HG03469 (cell line): ENCODE measurements around the gene GLOD4.
A peak's percentile ranks its signal among the peaks of the same experiment; 100 is the strongest.

Experiments used
- ATAC-seq: cut with Tn5 transposase; IDR thresholded peaks from one replicate; pipeline ENCODE4 v1.9.1; 2021; ENCODE audit warnings: mild to moderate bottlenecking, moderate library complexity, moderate number of reproducible peaks; ENCODE audit not compliant: unreplicated experiment

GLOD4 gene

DNA sequence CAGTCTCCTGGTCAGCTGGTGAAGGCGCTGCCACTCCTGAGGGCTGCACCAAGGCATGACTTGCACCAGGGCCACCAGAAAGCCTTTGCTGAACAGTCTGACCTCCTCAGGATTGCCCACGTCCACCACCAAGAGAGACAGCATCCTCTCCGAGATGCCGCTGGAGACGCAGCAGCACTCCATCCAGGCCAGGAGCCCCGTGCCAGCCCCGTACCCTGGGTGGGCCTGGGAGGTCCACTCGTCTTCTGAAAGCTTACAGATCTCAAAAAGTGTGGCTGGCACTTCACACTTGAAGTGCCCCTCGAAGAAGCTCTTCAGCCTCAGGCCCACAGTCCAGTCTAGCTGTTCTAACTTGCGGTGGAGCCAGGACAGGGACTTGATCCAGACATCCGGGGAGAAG, 36.7 kb downstream of the GLOD4 start:
- no peak for ATAC-seq

DNA sequence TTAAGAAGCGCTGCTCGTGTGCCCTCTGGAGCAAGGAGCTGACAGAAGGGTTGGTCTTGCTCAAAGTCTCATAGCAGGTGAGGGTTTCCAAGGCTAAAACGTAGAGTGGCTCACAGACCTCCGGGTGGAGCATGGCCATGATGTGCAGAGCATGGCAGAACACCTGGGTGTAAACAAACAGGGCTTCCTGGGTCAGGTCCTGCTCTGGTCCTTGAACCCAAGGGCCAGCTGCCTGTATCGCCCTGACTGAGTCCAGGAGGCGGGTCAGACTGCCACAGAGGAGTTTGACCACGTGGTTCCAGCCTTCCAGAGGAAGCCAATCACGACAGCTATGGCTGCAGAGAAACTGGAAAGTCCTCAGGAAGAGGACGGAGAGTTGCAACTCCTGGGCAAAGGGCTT, 37.1 kb downstream of the GLOD4 start:
- no peak for ATAC-seq

DNA sequence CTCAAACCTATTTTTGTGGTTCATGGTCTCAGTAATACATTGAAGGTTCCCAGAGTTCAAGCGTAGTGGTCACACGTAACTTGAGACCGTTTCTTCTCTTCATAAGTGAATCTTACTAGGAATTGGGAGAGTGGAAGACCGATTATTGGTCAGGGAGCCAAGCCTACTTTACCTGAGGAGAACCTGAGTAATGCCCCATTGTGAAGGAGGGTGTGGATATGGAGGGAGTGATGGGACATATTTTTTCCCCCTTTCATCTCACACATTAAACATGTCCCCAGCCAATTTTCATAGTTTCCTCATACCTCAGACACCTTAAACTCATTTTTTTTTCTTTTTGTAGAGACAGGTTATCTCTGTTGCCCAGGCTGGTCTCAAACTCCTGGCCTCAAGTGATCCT, 38.9 kb downstream of the GLOD4 start:
- ATAC-seq, result no peak

DNA sequence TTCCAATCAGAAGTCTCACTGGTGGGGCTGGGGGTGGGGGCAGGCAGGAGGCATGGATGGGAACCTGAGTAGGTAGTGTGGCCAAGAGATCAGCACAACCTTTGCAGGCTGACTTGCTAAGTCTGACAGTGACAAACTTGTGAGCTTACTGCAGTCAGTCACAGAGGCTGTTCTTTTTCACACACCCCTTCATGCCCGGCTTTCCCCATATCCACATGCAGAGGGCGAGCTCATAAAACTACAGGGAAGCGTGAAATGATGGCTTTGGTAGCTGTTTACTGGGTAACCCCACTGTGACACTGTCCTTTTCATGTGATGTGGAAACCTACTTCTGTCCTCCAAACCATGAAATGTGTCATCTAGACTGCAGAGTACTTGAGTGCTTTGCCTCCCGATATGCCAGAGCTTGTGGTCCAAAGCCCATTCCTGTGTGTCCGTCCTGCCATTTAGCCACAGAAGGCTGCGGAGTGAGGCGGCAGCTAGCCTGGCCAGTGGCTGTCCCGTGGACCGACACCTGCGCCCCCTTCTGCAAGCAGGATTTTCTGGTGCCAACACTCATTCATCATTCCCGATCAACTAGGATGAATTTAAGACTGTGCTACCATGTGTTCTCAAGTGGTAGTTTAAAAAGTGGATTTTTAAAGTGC, 39.8 kb downstream of the GLOD4 start:
- ATAC-seq, result no peak

DNA sequence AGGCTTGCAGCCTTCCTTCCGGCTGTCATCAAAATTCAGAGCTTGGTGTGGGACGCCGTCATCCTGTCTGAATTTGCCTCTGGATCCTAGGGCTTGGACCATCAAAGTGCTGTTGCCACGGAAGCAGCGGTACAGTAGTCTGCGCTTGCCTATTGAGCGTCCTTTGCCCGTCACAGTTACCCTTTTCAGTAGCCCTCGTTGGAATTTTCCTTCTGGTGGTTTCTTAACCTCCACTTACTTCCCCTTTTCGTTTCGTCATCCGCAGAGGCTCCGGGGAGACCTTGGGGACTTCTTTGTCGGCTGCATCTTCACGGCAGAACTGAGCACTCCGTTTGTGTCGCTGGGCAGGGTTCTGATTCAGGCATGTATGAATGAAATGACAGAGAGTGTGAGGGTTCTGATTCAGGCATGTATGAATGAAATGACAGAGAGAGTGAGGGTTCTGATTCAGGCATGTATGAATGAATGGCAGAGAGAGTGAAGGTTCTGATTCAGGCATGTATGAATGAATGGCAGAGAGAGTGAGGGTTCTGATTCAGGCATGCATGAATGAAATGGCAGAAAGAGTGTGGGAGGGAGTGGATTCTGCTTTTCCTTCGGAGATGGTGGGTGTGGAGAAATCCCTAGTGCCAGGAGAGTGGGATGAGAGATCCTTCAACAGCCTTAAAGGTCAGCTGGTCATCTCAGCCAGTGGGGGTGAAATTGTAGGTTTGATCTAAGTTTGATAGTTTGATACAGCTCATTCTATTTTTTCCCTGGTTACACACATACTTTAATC, 41.7 kb downstream of the GLOD4 start:
- peak; percentile 62 for ATAC-seq

DNA sequence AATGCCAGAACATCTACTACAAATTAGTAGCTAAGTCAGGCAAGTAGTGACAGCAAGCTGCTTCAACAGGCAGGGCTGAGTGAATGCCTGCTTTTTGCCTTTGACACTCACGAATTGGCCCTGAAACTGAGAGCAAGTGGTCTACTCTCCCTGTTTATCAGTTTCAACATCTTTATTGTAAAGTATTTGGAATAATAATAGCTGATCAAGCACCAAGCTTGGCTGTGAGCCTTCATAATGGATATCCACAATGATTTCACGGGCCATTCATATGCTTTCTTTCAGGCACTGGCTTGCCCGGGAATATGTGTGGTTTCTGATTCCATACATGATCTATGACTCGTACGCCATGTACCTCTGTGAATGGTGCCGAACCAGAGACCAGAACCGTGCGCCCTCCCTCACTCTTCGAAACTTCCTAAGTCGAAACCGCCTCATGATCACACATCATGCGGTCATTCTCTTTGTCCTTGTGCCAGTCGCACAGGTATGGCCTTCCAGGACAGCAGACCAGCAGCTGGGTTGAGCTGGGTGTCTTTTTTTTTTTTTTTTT, 44.4 kb downstream of the GLOD4 start:
- no peak for ATAC-seq

DNA sequence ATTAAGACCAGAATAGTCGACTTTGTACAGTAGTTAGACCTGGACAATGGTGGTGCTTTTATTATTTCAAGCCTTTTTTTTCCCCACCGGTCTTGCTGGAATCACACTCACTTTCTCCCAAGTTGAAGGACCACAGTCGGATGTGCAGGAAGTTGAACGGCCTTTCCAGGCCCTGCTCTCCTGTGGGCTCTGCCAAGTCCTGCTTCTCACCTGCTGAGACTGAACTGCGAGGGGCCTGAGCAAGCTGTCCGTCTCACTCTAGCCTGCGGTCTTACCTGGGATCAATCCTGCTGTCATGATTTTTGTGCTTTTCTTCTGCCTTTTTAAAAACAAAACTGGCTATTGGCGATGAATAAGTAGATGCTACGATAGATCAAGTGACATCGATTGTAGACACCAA, 48.3 kb downstream of the GLOD4 start:
- no peak for ATAC-seq

DNA sequence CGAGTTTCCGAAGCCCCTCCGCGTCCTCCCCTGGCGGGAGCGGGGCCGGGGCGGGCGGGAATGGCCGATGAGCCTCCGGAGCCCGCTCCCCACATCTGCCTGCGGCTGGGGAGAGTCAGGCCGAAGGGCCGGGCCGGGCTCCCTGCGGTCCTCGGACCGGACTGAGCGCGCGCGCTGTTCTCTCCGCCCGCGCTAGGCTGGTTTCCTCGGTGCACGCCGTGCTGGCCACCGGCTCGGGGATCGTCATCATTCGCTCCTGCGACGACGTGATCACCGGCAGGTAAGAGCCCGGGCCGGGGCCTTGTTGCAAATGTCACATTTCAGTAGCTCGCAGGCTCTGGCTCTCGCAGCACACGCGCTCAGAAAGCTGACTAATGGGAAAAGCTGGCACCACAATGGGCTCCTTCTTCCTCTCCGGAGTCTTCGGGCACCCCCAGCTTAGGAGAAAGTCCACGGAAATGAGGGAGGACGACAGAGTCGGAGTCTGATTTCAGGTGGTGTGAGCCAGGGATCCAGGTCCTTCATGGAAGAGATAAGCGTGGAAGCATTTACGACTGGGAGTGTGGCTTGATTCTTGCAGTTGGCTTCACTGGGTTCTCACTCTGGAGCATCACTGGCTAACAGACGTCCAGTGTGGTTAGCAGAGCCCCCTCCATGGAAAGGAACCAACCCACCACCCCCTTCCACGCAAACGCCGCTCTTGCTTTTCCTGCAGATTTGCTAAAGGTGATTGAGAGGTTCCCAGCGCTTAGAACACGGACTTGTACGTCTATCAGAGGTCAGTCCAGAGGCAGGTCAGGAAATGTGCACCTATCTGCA, 49.0 kb downstream of the GLOD4 start:
- ATAC-seq, result no peak

DNA sequence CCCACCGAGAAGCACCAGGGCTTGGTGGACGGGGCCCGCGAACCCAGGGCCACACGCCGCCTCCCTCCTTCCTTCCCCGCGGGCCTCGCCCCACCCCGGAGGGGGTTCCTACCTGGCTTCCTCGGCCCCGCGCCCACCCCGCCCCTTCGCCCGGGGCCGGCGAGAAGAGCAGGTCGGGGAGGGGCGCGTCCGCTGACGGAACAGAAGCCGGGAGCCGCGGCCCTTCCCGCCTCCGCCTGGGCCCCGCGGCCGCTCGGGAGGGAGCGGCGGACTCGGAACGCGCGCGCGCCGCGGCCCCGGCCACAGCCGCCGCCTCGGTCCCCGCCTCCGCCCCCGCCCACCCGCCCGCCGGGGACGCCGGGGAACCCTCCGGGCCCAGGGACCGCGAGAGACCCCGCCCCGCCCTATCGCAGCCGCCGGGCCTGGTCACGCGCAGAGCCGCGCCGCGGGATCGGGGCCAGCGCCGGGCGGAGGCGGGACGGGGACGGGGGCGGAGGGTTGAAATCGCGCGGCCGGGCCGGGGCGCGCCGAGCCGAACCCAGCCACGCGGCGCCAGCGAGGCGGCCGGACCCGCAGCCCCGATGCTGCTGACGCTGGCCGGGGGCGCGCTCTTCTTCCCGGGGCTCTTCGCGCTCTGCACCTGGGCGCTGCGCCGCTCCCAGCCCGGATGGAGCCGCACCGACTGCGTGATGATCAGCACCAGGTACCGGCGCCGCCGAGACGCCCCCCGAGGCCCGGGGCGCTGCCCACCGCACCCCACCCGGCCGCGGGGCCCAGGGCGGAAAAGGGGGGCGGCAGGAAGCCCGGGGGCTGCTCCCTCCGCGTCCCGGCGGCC, 49.8 kb downstream of the GLOD4 start, which contains the start of gene TLCD3A:
TSS of gene TLCD3A (plus strand) at position 530 of the 835 bp plus-strand sequence. CDS start at position 582, 52 bp downstream.
- ATAC-seq, result no peak

DNA sequence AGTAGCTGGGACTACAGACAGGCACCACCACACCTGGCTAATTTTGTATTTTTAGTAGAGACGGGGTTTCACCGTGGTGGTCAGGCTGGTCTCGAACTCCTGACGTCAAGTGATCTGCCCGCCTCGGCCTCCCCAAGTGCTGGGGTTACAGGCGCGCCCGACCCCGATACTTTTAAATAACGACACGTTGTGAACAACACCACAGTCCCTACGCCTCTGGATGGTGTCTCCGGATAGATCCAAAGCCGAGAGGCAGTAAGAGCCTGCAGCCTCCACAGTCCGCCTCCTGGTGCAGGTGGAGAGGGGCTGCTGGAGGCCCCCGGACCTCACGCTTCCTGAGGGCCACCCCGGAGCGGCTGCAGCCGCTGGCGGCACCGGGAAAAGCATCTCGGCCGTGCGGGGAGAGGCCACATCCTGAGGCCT, 50.4 kb downstream of the GLOD4 start:
- ATAC-seq, result no peak

DNA sequence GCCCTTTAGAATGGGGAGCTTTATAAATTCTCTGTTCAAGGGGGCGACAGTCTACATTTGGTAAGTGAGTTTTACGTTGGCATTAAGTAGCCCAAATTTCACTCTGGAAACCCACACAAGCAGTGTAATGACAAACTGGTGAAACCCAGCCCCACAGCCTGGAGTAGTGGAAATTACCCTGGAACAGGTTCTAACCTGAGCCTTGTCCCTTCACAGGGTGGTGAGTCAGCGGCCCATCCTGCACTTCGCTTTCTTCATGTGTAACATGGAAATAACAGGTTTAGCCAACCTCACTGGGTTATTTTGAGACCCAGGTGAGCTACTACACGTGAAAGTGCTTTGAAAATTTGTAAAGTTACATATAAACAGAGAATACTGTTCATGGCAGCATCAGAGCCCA, 53.2 kb downstream of the GLOD4 start:
- no peak for ATAC-seq

DNA sequence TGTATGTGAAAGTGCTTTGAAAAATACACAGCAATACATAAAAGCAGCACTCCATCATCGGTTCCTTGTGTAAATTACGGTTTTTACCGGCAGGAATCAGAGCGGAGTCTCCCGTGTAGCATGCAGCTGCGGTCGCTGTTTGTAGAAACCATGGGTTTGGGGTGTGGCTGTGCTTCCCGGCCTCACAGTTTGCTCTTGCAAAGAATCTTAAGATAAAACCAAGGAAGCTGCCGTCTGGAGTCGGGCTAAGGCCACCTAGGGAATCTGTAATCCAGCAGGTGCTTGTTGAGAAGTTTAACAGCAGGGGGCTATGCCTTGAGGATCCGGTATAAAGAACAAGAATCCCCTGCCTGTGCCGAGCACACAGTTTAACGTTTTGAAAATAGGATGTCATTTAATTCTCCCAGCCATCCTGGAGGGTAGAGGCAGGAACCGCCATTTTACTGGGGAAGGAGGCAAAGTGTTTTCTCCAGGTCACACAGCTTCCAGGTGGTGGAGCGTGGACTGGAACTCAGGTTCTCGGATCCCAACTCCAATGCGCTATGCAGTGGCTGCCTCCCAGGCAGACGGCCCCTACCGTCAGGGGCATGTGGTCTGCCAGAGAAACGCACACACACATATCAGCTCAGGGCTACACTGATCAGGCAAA, 55.7 kb downstream of the GLOD4 start:
- no peak for ATAC-seq

DNA sequence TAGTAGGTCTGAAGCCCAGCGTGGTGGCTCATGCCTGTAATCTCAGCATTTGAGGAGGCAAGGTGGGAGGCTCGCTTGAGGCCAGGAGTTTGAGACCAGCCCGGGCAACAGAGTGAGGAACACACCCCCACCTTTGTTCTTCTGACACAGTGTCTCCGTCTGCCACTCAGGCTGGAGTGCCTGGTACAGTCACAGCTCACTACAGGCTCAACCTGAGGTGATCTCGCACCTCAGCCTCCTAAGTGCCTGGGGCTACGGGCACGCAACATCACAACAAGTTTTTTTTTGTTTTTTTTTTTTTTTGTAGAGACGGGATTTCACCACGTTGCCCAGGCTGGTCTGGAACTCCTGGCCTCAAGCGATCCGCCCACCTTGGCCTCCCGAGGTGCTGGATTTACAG, 56.3 kb downstream of the GLOD4 start:
- ATAC-seq, result no peak

DNA sequence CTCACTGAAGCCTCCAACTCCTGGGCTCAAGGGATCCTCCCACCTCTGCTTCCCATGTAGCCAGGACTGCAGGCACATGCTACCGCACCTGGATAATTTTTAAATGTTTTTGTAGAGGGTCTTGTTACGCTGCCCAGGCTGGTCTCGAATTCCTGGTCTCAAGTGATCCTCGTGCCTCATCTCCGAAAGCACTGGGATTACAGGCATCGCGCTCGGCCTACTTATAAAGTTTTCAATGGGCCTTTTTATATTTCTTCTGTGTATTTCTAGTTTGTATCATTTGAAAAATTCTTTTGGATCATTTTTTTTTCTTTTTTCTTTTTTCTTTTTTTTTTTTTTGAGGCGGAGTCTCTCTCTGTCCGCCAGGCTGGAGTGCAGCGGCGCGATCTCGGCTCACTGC, 57.0 kb downstream of the GLOD4 start:
- ATAC-seq, result no peak

DNA sequence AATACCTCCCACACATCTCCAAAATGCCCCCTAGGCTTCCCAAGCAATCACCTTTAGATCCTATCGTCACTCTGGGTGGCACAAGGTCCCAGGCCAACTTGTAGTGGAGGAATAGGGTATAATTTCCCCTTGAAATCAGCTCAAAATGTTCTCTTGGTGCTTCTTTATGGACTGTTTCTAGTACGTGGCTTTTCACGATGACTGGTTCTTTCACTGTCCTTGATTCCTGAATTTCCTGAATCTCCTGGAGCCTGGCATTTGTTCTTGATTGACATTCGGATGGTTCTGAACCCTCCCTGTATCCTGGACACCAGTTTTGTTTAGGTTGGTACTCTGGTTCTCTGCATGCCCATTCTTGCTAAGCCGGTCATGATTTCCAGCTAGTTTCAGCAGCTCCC, 60.5 kb downstream of the GLOD4 start:
- ATAC-seq, result no peak

DNA sequence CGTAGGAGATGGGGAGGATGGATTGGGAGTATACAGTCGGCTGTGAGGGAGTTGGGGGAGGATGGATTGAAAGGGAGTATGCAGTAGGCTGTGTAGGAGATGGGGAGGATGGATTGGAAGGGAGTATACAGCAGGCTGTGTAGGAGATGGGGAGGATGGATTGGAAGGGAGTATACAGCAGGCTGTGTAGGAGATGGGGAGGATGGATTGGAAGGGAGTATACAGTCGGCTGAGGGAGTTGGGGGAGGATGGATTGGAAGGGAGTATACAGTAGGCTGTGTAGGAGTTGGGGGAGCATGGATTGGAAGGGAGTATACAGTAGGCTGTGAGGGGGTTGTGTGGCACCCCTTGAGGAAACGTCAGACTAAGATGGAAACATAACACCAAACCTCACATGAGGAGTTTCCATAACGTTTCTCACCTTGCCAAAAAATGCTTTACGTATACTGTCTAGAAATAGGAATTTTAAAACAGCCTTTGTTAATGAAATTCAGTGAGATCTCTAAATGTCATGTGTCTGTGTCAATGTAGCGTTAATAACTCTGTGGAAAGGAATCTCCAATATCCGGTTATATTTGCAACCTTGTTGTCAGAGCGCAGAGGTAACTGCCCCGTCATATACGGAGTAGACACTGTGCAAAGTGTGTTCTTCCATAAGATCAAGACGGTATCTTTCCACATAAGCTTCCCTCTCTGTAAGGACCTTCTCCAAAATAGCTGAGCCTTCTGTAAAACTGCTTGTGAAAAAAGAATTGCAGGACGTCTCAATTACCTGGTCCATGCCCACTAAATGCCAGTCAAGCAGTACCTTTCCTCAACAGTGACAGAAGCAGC, 61.2 kb downstream of the GLOD4 start:
- no peak for ATAC-seq

DNA sequence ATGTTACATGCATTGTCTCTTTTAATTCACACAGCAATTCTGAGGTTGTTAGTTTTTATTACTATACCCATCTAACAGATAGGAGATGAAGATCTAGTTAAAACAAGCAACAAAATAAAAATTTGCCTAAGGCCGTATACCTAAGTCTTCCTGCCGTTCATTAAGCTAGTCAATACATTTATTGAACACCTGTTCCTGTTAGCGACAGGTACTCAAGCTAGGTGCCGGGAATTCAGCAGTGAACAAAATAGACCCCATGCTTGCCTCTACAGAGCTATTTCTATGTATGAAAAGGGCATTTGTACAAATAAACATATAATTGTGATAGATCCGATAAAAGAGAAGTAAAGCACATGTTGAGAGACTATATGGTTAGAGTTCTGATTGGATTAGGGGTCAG, 64.0 kb downstream of the GLOD4 start:
- no peak for ATAC-seq
